ELF-1 (cell line): ENCODE measurements around the gene ARHGAP26.
A peak's percentile ranks its signal among the peaks of the same experiment; 100 is the strongest.

Experiments
- DNase-seq: peaks from one replicate; pipeline ENCODE4 v3.0.0-alpha.2; 2016; ENCODE audit warnings: low read depth, low spot score

The ARHGAP26 gene

GRCh38 chr5:142872217-142872616 lies 102.0 kb downstream of the ARHGAP26 start:
- no peak for DNase-seq

- peak; percentile 37 for DNase-seq
Measured at GRCh38 chr5:142872795-142873194, 102.6 kb downstream of the ARHGAP26 start.

DNA sequence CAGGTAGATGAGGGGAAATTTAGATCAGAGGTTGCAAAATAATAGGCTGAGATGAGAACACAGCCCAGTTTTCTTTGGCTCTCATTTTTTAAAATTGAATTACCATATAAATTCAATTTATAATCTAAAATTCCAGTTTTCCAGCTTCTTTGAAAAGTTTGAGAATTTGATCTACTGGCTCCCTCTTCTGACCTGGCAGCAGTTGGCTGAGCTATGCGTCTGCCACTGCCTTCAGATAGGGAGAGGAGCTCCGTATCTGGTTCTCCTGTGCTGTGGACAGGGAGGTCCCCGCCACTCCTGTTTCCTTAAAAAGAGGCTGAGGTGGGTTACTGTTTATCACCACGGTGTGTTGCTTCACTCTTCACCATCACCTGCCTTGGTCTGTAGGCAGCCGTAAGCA lies 103.7 kb downstream of the ARHGAP26 start:
- no peak for DNase-seq

- no peak for DNase-seq
Measured at GRCh38 chr5:142874540-142874939, 104.4 kb downstream of the ARHGAP26 start.

DNA sequence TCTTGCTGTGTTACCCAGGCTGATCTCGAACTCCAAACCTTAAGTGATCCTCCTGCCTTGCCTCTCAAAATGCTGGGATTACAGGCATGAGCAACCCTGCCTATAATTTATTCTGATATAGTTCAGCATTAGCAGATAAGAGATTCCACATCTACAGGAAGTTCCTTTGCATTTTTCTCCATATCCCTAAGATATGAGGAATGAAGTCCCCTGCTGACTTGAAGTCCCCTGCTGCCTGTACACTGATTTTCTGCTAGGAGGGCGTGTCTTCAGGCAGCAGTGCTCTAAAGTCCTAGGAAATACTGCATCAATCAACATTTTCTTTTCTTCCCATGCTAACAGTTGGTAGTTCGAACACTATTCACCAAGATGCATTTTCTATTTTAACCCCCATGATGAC lies 105.8 kb downstream of the ARHGAP26 start:
- no peak for DNase-seq

DNA sequence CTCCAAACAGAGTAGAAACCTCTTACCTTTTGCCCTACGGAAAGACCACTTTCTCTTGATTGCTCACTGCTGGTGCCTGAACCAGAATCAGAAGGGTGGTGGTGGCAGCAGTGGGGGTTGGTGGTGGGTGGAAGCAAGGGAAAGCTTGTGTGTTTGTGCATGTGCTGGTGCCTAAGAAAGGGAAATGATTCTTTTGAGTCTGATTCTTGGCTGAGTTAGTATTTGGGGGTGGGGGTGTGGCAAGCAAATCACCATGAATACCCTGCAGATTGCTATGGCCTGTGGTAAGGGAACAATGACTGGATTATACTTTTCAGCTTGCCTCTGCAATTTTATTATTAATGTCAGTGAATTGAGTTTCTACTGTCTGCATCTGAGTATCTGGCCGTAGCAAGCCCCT lies 106.6 kb downstream of the ARHGAP26 start:
- no peak for DNase-seq

GRCh38 chr5:142878111-142878510 lies 107.9 kb downstream of the ARHGAP26 start:
- no peak for DNase-seq

- DNase-seq, result no peak
Measured at GRCh38 chr5:142878638-142879037, 108.5 kb downstream of the ARHGAP26 start.

- peak; percentile 64 for DNase-seq
Measured at GRCh38 chr5:142881076-142881783, 111.1 kb downstream of the ARHGAP26 start.

GRCh38 chr5:142881784-142882126 lies 111.6 kb downstream of the ARHGAP26 start:
- peak; percentile 33 for DNase-seq

DNA sequence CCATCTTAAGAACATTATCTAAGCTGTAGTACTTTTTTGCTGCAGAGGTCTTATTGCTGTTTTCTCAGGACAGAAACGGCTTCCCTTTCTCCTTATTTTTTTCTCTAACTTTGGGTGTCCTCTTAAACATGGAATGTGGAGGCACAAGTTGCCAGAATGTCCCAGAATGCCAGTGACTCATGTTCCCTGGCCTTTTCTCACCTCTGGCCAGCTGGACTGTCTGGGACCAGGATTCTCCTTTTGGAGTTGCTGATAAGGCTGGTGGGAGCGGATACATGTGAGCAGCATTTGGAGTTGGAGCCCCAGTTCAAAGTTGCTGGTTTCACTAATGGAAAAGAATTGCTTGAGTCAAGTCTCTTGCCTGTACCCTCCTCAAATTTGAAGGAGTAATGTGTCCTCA lies 112.8 kb downstream of the ARHGAP26 start:
- DNase-seq, result peak; percentile 30

DNA sequence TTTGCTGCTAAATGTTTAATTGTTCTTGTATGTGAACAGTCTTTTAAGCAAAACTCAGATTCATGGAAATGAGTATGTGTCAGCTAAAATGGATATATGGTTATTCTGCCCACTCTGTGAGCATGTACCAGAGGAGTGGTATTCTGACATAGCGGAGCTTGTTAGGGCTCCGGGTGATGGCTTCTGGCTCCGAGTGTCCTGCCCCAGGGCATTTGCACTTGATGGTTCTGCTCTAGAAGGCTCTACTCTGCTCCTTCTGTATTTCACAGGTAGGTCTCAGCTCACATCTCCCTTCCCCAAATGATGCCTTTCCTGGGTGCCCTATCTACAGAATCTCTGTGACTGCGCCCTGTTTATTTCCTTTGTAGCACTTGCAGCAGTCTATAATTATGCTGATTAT lies 113.3 kb downstream of the ARHGAP26 start:
- no peak for DNase-seq

GRCh38 chr5:142884029-142884428 lies 113.9 kb downstream of the ARHGAP26 start:
- DNase-seq, result no peak

- no peak for DNase-seq
Measured at GRCh38 chr5:142886211-142886610, 116.0 kb downstream of the ARHGAP26 start.

DNA sequence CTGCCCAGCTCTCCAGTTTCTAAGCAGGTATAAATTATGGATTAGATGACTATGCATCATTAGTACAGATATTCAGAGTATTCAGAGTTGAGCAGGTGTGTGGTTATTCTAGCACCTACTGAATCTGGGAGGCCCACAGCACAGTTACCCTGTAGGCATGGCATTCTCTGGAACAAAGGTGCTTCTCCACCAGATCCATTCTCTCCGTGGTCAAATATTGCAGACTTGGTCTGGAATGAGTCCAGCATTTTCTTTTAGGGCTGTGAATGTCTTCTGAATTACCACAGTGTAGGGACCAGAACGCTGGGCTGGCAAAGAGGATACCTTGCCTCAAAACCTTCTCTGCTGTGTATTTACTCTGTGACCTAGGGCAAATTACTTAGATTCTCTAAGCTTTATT lies 116.8 kb downstream of the ARHGAP26 start:
- no peak for DNase-seq

DNA sequence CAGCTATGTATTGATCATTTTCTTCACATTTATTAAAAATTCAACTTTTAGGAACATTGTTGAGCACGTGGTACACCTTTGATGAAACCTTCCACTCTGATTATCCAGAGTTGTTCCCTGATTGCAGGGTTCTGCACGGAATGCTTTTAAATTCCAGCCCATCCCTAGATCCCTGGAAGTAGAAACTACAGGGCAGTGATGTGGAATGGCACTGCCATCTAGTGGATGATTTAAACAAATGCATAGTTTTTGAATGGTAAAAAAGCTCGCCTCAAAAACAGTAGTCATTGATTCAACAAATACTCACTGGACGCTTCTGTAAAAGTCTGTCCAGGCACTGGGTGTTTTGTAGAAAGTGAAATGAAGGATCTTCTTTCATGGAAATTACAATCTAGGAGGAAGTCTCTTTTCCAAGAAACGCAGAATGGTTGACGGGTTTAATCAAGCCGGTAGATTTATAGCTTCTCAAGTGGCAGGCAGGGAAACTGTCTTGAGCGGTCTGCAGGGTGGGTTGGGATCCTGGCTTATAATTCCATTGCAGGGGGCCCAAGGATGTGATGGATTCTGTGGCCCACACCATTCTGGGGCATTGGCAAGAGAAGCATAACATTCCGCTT lies 118.4 kb downstream of the ARHGAP26 start:
- DNase-seq, result peak; percentile 33

DNA sequence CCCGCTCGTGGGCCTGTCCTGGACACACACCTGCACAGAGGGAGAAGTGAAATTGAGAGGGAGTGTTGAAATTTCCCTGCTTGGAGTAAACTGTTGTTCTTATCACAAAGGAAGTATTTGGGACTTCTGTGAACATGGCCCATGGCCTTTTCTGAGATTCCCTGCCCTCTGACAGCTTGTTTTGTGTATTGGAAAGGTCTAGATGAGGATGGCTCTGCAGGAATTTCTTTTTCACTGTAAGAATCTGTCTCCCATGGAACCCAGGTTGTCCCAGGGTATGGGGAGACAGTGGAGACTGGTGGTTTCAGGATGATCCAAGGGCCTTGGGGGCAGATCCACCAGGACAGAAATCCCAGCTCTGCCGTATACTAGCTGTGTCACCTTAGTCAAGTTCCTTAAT lies 121.8 kb downstream of the ARHGAP26 start:
- peak; percentile 32 for DNase-seq

DNA sequence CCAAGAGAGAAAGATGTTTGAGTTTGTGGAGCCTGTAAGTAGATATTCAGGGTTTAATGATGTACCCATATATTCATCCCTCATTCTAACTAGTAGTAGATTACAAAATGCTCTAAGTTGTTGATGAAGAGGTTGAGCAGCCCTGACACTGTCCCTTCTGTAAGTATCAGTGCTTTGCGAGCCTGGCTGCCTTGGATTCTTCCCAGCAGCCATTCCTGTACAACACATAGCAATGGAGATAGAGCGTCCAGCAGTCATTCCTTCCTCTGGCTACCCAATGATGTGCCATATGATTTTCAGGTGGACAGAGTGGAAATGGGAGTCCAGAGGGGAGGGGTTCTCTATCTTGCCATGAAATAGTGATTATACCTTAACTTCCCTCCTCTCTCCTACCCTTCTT lies 124.1 kb downstream of the ARHGAP26 start:
- no peak for DNase-seq

DNA sequence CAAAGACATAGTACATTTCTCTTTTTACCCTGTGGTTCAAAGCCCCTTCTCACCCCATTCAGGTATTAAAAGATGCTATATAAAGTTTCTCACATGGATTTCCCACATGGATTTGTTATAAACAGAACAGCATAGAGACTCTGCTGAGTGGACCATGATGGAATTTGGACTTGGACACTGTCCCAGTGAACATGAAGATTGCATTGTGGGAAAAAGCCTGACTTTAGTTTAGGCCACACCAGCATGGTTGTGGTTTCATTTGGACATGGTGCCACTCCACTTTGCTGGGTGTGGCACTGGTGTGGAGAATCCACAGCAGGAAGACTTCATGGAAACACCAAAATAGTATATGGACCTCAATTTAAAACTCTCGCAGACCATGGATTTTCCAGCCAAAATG lies 124.6 kb downstream of the ARHGAP26 start:
- no peak for DNase-seq

DNA sequence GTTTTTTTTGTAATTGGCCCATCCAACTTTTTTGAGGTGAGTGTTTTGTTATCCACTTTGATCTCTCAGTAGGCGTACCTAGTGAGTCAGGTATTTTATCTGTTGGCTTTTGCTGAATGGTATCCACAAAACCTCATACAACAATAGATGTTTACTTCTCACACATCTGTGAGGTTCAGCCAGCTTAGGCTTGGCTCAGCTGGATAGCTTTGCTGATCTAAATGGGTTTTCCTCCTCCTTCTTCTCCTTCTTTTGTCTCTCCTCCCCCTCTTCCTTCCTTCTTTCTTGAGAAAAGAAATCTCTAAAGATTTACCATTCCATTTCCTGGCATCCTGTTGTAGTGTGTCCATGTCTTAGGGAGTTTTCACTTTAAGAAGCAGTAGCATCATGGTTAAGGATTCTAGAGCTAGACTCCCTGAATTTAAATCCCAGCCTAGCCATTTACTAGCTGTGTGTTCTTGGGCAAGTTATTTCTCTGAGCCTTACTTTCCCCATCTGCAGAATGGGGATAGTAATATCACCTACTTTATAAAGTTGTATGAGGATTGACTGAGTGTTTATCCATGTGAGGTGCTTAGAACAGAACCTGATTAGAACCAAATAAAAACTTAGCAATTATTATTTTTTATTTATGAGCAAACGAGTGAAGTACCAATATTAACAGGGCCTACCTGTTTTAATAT lies 126.3 kb downstream of the ARHGAP26 start:
- DNase-seq, result peak; percentile 48

- DNase-seq, result no peak
Measured at GRCh38 chr5:142897328-142897727, 127.2 kb downstream of the ARHGAP26 start.

DNA sequence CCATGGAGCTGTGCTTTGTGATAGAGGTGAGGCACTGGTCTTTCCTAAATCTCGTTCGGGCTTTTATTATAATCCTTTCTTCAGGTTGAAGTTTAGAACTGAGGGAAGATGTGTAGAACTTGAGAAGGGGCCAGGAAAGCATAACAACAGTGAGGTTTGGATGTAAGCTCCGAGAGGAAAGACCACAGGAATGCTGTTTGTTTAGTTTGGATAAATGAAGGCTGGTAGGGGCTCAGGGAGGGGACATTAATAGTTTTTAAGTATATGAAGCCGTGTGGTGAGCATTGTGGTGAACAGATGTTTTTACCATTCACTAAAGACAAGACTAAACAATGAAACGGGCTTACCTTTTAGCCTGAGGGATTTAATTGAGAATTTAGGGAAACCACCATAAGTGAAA lies 130.8 kb downstream of the ARHGAP26 start:
- DNase-seq, result no peak
